Adrenal gland (tissue), 5 donors: Measurements from ENCODE around the gene ERBIN.

Source experiments
- POLR2A ChIP-seq, 2 donors: fragments of 450-650 bp; IDR thresholded peaks; one replicate each; pipeline ENCODE4 v1.6.1; 2017; ENCODE audit warnings: antibody characterized with exemption in 2 of 2, mild to moderate bottlenecking in 2 of 2, moderate library complexity in 1 of 2
- TF ChIP-seq, protein P1 (sequence below), 6 experiments: fragments of 450-650 bp in 4 of 6; fragments of 200-600 bp in 2 of 6; sonication (generic) in 1 of 6; IDR thresholded peaks; 1 replicate in 5 of 6; 2 replicates in 1 of 6; pipeline versions ENCODE4 v1.5.1 to v1.8.0; 2016 to 2021; ENCODE audit warnings: antibody characterized with exemption in 6 of 6, mild to moderate bottlenecking in 2 of 6, moderate library complexity in 1 of 6
- donor health status: DM: no; HTN: no; CAD: no.

DNA sequence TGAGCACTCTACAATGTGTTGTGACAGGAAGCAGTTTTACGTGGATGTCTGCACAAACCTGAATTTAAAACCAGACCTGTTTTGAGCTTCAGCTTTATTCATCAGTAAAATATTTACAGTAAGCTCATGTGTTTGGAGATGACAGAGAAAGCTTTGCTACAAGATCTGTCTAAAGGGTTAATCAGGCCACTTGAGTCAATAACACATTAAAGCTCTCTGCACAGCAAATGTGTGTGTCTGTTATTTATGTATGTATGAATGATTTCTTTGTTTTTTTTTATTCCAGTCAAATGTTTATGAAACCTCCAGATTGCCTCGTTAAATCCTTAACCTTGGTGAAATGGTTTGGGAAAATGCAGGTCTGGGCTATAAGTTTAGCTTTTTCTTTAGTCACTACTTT, 140.5 kb downstream of the ERBIN start:
- TF ChIP-seq, protein P1, sequence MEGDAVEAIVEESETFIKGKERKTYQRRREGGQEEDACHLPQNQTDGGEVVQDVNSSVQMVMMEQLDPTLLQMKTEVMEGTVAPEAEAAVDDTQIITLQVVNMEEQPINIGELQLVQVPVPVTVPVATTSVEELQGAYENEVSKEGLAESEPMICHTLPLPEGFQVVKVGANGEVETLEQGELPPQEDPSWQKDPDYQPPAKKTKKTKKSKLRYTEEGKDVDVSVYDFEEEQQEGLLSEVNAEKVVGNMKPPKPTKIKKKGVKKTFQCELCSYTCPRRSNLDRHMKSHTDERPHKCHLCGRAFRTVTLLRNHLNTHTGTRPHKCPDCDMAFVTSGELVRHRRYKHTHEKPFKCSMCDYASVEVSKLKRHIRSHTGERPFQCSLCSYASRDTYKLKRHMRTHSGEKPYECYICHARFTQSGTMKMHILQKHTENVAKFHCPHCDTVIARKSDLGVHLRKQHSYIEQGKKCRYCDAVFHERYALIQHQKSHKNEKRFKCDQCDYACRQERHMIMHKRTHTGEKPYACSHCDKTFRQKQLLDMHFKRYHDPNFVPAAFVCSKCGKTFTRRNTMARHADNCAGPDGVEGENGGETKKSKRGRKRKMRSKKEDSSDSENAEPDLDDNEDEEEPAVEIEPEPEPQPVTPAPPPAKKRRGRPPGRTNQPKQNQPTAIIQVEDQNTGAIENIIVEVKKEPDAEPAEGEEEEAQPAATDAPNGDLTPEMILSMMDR (IDR thresholded peaks at IDR 0.05), result no peak
- no peak for TF ChIP-seq POLR2A (IDR thresholded peaks at IDR 0.05)
